AG04450 (cell line): ENCODE data around the gene SCYL1. TPM values are rescaled to one million over a fixed set of nuclear protein-coding genes. Genes with fewer than 3 reads are reported as not detected.

Experiments used
- CTCF ChIA-PET: fragments of 300-600, 350-600 bp; formaldehyde crosslinking; extraction: SDS; loops from one replicate; lab custom pipeline; 2022; ENCODE audit warnings: antibody characterized with exemption, inconsistent platforms; lab: Charles Lee
- POLR2A ChIA-PET: fragments of 350-600 bp; formaldehyde crosslinking; extraction: SDS; loops from one replicate; lab custom pipeline; 2021; ENCODE audit warnings: antibody characterized with exemption, inconsistent platforms; lab: Yijun Ruan, JAX
- DNase-seq: peaks from one replicate; pipeline ENCODE4 v3.0.0-alpha.2; 2011; ENCODE audit warnings: low read depth, low spot score
- H3K27ac ChIP-seq: one replicate; pipeline ENCODE4 v1.5.1; 2012; ENCODE audit warnings: low read depth, low read length, control low read depth
- H3K27me3 ChIP-seq: one replicate; pipeline ENCODE4 v1.6.0; 2012; ENCODE audit warnings: low read length; ENCODE audit not compliant: control insufficient read depth, insufficient read depth
- H3K4me3 ChIP-seq: 2 replicates; pipeline ENCODE4 v1.5.1; 2011; ENCODE audit warnings: mild to moderate bottlenecking, low read depth, low read length, control low read depth
- H3K9me3 ChIP-seq: 2 replicates; pipeline ENCODE4 v1.5.1; 2012; ENCODE audit warnings: low read length; ENCODE audit not compliant: control insufficient read depth, insufficient read depth
- polyA plus RNA-seq: library from polyadenylated mRNA; depleted of rRNA; stranded (reverse); fragments of >200 nt; gene quantifications from 2 replicates; pipeline ENCODE4 v1.2.3, GENCODE V29; 2011
- TF ChIP-seq, protein P1 (sequence below): IDR thresholded peaks from 2 replicates; pipeline ENCODE4 v1.5.1; 2011; ENCODE audit warnings: low read depth, low read length, control low read depth, inconsistent platforms

SCYL1 gene
- polyA plus RNA-seq, 1 experiment = 60.9 TPM

DNA sequence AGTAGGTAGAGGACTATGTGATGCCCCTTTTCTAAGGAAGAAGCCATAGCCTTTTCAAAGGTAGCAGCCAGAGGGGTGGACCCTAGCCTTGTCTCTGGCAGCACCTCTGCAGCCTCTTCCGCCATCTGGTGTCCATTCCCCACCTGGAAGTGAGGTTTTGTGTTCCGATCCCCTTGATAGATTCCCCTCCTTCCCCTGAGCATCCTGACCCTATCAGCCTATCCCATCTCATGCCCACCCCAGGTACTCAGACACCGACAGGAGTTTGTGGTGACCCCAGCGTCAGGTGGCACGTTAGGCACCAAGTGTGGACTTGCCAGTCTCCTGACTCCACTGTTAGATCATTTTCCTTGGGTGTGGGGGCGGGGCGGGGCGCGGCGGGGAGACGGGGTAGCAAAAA lies 47.1 kb downstream of the SCYL1 start:
- TF ChIP-seq, protein P1, sequence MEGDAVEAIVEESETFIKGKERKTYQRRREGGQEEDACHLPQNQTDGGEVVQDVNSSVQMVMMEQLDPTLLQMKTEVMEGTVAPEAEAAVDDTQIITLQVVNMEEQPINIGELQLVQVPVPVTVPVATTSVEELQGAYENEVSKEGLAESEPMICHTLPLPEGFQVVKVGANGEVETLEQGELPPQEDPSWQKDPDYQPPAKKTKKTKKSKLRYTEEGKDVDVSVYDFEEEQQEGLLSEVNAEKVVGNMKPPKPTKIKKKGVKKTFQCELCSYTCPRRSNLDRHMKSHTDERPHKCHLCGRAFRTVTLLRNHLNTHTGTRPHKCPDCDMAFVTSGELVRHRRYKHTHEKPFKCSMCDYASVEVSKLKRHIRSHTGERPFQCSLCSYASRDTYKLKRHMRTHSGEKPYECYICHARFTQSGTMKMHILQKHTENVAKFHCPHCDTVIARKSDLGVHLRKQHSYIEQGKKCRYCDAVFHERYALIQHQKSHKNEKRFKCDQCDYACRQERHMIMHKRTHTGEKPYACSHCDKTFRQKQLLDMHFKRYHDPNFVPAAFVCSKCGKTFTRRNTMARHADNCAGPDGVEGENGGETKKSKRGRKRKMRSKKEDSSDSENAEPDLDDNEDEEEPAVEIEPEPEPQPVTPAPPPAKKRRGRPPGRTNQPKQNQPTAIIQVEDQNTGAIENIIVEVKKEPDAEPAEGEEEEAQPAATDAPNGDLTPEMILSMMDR = peak; percentile 41; the same call in 1 of the 2 replicates
- ChIA-PET POLR2A (interaction anchor here (0.7 to 1.5 kb wide), 4 partner anchors 11 to 148 kb away, joined by 4 to 8 read pairs (median 6); partner anchors contain the start of genes LTBP3 and NEAT1), CTCF (interaction anchor here (0.6 to 4.1 kb wide), 6 partner anchors 10 to 531 kb away, joined by 3 to 20 read pairs (median 5); no protein-coding TSS in a partner anchor)
- H3K27ac ChIP-seq = no peak overlapping the region
- H3K9me3 ChIP-seq = peaks cover 4% of the 10 kb centered on the region; the same call in 1 of the 2 replicates
- H3K27me3 ChIP-seq = no peaks in the 10 kb centered on the region
- no peak for DNase-seq
- H3K4me3 ChIP-seq = peak overlapping the region; percentile 77

DNA sequence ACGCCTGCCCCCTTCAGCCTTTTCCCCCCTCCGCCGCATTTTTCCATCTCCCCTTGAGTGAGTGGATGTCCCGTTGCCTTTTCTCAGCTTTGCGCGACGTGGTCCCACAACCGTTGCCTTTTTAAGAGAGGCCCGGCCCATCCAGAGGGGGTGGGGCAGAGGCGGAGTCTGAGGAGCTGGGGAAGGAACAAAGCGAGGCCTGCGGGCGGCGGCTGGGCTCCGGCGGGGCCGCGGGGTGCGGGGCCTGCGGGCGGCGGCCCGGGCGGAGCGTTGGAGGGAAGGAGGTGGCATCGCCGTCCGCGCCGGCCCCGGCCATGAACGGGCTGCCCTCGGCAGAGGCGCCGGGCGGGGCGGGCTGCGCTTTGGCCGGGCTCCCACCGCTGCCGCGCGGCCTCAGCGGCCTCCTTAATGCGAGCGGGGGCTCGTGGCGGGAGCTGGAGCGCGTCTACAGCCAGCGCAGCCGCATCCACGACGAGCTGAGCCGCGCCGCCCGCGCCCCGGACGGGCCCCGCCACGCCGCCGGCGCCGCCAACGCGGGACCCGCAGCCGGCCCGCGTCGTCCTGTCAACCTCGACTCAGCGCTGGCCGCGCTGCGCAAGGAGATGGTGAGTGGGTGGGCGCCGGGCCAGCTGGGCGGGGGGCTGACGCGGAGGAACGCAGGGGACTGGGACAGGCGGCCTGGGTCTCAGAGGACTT lies 47.6 kb downstream of the SCYL1 start, which contains the start of gene FAM89B:
TSS of gene FAM89B (plus strand) at position 183 of the 696 bp plus-strand sequence. CDS start at position 315, 132 bp downstream.
- DNase-seq = peak; percentile 44
- Histone ChIP-seq H3K27me3 (no peaks in the 10 kb centered on the region), H3K9me3 (peaks cover 4% of the 10 kb centered on the region; the same call in 1 of the 2 replicates), H3K4me3 (peak within 1 kb of the TSS; percentile 98), H3K27ac (no peak within 1 kb of the TSS)
- TF ChIP-seq, protein P1 = no peak
- POLR2A ChIA-PET = interaction anchor here (0.6 to 1.5 kb wide), 9 partner anchors 12 to 1801 kb away, joined by 3 to 8 read pairs (median 4); partner anchors contain the start of genes CLCF1, DPF2, LTBP3 and NEAT1
- CTCF ChIA-PET = interaction anchor here (0.6 to 4.1 kb wide), 10 partner anchors 11 to 531 kb away, joined by 3 to 20 read pairs (median 5); no protein-coding TSS in a partner anchor

DNA sequence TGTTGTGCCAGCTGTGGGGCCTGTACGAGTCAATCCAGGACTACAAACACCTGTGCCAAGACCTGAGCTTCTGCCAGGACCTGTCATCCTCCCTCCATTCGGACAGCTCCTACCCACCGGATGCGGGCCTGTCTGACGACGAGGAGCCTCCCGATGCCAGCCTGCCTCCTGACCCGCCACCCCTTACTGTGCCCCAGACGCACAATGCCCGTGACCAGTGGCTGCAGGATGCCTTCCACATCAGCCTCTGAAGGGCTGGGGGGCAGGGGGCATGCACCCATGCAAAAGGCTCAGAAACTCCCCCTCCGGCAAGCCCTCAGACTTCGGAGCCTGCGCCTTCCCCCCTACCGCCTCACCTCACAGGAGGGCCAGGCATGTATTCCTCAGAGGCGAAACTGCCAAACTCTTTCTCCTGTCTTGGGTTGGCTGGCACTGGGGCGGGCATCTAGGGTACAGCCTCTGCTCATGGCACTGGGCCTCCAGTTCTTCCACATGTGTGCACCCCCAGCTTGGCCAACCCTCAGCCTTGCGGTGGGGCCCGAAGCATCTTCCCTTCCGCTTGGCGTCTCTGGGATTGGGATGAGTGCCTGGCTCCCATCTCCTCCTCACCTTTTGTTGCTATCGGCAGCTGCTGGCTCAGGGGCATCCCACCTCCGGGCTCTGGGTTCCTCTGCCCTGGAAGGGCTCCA lies 48.7 kb downstream of the SCYL1 start:
- TF ChIP-seq, protein P1 = no peak
- Histone ChIP-seq H3K4me3 (peak overlapping the region; percentile 77), H3K27ac (peak overlapping the region; percentile 39), H3K27me3 (no peaks in the 10 kb centered on the region), H3K9me3 (peaks cover 4% of the 10 kb centered on the region; the same call in 1 of the 2 replicates)
- ChIA-PET POLR2A (interaction anchor here (0.5 to 1.5 kb wide), 6 partner anchors 13 to 150 kb away, joined by 3 to 8 read pairs (median 4); partner anchors contain the start of genes LTBP3, NEAT1 and PCNX3), CTCF (interaction anchor here (0.9 to 4.1 kb wide), 7 partner anchors 12 to 42 kb away, joined by 3 to 20 read pairs (median 4); partner anchors contain the start of gene PCNX3)
- no peak for DNase-seq

DNA sequence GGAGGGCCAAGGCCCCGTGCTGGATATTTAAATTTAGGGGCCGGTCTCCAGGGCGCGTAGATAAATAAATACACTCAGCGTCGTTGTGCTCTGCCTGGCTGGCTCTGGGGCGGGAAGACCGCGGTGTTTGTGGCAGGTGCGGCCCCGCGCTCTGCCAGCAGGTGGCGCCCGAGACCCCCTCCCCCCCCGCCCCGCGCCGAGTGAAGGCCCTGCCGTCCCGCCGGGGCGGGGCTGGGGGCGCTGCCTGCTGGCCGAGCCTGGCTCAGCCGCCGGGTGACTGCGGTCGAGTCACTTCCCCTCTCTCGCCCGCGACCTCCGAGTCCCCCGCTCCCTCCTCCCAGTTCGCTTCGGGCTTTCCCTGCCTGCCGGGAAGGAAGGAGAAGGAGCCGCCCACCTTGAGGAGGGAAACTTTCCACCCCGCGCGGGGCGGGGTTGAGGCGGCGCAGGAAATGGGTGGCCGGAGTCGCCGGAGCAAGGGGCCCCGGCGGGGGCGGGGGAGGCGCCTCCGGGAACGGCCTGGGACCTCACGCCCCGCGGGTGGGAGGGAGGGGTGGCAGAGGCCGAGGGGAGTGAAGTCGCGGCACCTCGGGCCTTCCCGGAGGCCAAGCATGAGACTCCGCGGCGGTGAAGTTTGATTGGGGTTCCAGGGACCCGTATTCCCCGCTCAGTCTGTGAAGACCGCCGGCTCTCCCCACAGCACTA lies 49.4 kb downstream of the SCYL1 start:
- TF ChIP-seq, protein P1 = peak; percentile 59
- ChIA-PET POLR2A (no interaction called here), CTCF (interaction anchor here (0.9 to 4.1 kb wide), 5 partner anchors 13 to 41 kb away, joined by 4 to 20 read pairs (median 8); partner anchors contain the start of gene PCNX3)
- Histone ChIP-seq H3K4me3 (peak overlapping the region; percentile 77), H3K9me3 (peaks cover 4% of the 10 kb centered on the region; the same call in 1 of the 2 replicates), H3K27me3 (no peaks in the 10 kb centered on the region), H3K27ac (peak overlapping the region; percentile 39)
- peak; percentile 86 for DNase-seq
